ENCODE results near the gene PDIA6. TPM values are rescaled to one million over a fixed set of nuclear protein-coding genes. Genes with fewer than 3 reads are reported as not detected.

Gene PDIA6
- total and polyA plus RNA-seq, 10 of the 15 experiments (the other 5 are each of a cell fraction or from before 2014, with no cell fraction given): 148 to 526 (median 209) TPM

DNA sequence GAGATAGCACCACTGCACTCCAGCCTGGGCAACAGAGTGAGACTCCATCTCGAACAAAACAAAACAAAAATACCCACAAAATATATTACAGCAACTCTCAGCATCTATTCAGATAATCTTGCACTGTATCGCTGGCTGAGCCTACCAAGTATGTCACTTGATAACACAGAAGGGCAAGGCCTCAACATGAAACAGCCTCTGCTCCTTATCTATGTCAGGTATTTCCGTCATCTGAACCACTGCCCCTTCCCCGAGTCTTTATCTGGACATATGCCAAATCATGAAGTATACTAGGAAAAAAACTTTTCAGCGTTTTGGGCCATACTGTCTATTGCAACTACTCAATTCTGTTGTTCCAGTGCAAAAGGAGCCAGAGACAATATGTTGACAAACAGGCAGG, 17.7 kb downstream of the PDIA6 start (continued):
- no peak for TF ChIP-seq MTA2 (IDR thresholded peaks at IDR 0.05; ENCODE audit: low read depth)

DNA sequence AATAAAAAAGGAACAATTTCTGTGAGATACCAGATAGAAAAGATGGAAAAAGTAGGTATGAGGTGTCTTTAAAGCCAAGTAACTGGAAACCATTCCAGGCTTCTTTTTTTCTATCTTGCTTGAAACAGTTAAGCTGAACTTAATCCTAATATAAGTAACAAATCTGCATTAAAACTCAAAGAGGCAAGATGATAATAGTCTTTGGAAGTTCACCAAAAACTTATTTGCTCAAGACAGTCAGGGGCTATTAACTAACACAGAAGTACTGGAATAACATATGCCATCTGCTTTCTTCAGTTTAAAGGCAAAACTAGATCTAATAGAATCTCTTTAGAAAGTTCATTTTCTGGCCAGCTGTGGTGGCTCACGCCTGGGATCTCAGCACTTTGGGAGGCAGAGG, 18.8 kb downstream of the PDIA6 start:
- Histone ChIP-seq H3K79me2 (ENCODE audit: control insufficient read depth, insufficient read depth, low read length) (peaks cover 7% of the 10 kb centered on the region), H3K36me3 (ENCODE audit: control insufficient read depth in 2 of 2, insufficient read depth in 2 of 2, low read length in 1 of 2) (peaks cover 15 to 45% of the 10 kb centered on the region in 2 experiments), H3K4me3 (no peak overlapping the region), H3K4me1 (ENCODE audit: control insufficient read depth, insufficient read depth, low read length) (peaks cover 28% of the 10 kb centered on the region), H4K20me1 (ENCODE audit: control insufficient read depth, insufficient read depth) (0 out of 2 replicates have a peak, but pooled peaks cover 4% of the 10 kb centered on the region), H3K9ac (ENCODE audit: control insufficient read depth, insufficient read depth, low read length) (no peak overlapping the region), H3K27me3 (replicated peaks in 1 of 2; ENCODE audit: control insufficient read depth in 2 of 2, insufficient read depth in 2 of 2, low read length in 1 of 2) (no peaks in the 10 kb centered on the region), H2AFZ (ENCODE audit: control insufficient read depth, low read depth, low read length) (no peak overlapping the region), H3K4me2 (ENCODE audit: control insufficient read depth, insufficient read depth) (no peak overlapping the region), H3K27ac (ENCODE audit: control insufficient read depth, insufficient read depth) (no peak overlapping the region), H3K9me3 (replicated peaks; ENCODE audit: control insufficient read depth, insufficient read depth, low read length) (no peaks in the 10 kb centered on the region)
- no peak for DNase-seq (ENCODE audit: low read depth, low spot score)
- ChIA-PET SMC1A (ENCODE audit: uncharacterized antibody, unreplicated experiment) (interaction anchor here (1.2 kb wide), 1 partner anchor 18 kb away, joined by 3 read pairs; no protein-coding TSS in a partner anchor), CTCF (no interaction called here), RAD21 (ENCODE audit: unreplicated experiment) (no interaction called here), POLR2A (no interaction called here)
- no peak for FAIRE-seq
- TF ChIP-seq IRF4 (IDR thresholded peaks at IDR 0.05; ENCODE audit: low read depth, low read length) (no peak), EED (IDR thresholded peaks at IDR 0.05; ENCODE audit: low read depth) (no peak), CHD4 (IDR thresholded peaks at IDR 0.05) (no peak)
- TF ChIP-seq, protein P1, sequence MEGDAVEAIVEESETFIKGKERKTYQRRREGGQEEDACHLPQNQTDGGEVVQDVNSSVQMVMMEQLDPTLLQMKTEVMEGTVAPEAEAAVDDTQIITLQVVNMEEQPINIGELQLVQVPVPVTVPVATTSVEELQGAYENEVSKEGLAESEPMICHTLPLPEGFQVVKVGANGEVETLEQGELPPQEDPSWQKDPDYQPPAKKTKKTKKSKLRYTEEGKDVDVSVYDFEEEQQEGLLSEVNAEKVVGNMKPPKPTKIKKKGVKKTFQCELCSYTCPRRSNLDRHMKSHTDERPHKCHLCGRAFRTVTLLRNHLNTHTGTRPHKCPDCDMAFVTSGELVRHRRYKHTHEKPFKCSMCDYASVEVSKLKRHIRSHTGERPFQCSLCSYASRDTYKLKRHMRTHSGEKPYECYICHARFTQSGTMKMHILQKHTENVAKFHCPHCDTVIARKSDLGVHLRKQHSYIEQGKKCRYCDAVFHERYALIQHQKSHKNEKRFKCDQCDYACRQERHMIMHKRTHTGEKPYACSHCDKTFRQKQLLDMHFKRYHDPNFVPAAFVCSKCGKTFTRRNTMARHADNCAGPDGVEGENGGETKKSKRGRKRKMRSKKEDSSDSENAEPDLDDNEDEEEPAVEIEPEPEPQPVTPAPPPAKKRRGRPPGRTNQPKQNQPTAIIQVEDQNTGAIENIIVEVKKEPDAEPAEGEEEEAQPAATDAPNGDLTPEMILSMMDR (IDR thresholded peaks at IDR 0.05 in 2 of 3, conservative IDR thresholded peaks at IDR 0.05 in 1 of 3; ENCODE audit: control insufficient read depth in 2 of 3, extremely low read depth in 1 of 3, insufficient read depth in 1 of 3, low read depth in 3 of 3, low read length in 3 of 3): no peak
- ATAC-seq: no peak
- WGBS (ENCODE audit: insufficient coverage, insufficient replicate concordance, low lambda C conversion rate, missing lambda C conversion rate): 100% methylated on average over 1 of the region's 1 CpG
- no TSS peak for BruUV-seq (replicated peaks)
- in situ Hi-C loops (cut with MboI): no loop called here
- intact Hi-C loops (cut with micrococcal nuclease; ENCODE audit: unreplicated experiment): loop anchor here (2.0 kb wide), 1 partner anchor 17 kb away; no protein-coding TSS in a partner anchor

Data from GM12878 (cell line).